GM20000 (cell line): ENCODE data around the gene SRPK2.

ENCODE experiments used
- DNase-seq: peaks from one replicate; pipeline ENCODE4 v3.0.0; 2012; ENCODE audit warnings: low spot score
- TF ChIP-seq, protein P1 (sequence below): IDR thresholded peaks from 2 replicates; pipeline ENCODE4 v1.5.1; 2012; ENCODE audit warnings: mild to moderate bottlenecking, control low read depth; ENCODE audit errors: extremely low read depth, missing control alignments

SRPK2 gene

DNA sequence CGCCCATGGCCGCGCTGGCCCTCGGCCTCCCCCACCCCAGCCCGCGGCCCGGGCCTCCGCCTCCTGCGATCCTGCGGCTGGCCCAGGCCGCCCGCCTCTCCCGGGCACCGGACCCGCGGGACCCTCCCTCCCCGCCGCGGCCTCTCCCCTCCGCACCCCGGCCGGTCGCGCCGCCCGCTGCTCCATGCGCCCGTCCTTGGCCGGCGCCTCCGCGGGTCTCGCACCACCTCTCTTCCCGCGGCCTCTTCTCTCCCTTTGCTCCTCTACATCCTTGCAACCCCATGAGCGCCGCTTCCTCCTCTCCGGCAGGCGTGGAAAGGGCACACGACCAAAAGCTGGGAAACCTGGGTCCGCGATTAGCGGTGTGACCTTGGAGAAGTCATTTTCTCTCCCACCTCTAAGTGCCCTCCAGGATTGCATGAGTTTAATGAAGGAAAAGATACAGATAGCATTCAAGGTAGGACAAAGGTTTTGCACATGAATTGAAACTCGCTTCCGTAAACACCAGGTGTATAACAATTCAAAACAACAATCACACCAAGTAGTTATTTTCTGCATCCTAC is 448 bp upstream of the SRPK2 start:
- DNase-seq: no peak
- TF ChIP-seq, protein P1, sequence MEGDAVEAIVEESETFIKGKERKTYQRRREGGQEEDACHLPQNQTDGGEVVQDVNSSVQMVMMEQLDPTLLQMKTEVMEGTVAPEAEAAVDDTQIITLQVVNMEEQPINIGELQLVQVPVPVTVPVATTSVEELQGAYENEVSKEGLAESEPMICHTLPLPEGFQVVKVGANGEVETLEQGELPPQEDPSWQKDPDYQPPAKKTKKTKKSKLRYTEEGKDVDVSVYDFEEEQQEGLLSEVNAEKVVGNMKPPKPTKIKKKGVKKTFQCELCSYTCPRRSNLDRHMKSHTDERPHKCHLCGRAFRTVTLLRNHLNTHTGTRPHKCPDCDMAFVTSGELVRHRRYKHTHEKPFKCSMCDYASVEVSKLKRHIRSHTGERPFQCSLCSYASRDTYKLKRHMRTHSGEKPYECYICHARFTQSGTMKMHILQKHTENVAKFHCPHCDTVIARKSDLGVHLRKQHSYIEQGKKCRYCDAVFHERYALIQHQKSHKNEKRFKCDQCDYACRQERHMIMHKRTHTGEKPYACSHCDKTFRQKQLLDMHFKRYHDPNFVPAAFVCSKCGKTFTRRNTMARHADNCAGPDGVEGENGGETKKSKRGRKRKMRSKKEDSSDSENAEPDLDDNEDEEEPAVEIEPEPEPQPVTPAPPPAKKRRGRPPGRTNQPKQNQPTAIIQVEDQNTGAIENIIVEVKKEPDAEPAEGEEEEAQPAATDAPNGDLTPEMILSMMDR: no peak

- TF ChIP-seq, protein P1: no peak
- DNase-seq: peak; percentile 89
Observed at GRCh38 chr7:105387508-105388355, 989 bp downstream of the SRPK2 start.

GRCh38 chr7:105377903-105378302 is 10.8 kb downstream of the SRPK2 start:
- TF ChIP-seq, protein P1: no peak
- no peak for DNase-seq

DNA sequence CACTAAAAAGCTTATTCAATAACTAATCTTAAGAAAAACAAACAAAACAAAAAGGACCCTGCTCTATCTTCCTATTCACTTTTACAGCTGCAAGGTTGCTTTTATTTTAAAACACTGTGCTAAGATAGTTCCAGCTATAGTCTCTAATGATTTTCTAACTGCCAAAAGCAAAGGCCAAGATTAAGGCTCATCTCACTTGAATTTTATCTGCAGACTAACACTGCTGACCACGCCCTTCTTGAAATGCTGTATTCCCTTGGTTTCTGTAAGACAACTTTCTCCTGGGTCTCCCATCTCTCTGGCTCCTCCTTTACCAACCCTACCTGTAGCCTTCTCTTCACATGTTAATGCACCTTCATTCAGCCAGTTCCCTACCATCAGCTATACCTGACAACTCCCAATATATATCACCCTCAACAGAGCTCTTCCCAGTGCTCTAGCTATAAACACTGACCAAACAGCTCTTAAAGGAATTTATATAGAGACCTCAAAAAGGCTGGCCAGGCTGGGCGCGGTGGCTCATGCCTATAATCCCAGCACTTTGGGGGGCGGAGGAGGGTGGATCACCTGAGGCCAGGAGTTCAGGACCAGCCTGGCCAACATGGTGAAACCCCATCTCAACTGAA is 11.7 kb downstream of the SRPK2 start:
- TF ChIP-seq, protein P1: no peak
- no peak for DNase-seq

- TF ChIP-seq, protein P1: no peak
- no peak for DNase-seq
Observed at GRCh38 chr7:105369944-105370343, 18.8 kb downstream of the SRPK2 start.

DNA sequence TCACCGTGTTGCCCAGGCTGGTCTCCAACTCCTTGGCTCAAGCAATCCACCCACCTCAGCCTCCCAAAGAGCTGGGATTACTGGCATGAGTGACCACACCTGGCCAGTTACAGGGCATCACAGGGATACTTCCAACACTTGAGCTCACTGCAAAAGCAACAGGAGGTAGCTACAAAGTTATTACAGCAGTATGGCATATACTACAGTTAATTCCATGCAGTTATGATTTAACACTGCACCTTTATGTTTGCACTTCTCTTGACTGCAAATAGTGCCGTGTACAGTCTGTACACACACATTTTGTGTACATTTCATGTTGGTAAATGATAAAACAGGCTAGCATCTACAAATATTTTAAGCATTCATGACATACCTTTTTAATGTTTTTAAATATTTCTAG is 21.3 kb downstream of the SRPK2 start:
- TF ChIP-seq, protein P1: no peak
- no peak for DNase-seq
